ENCODE results near the gene PDHX. TPM values are rescaled to one million over a fixed set of nuclear protein-coding genes. Genes with fewer than 3 reads are reported as not detected.

PDHX gene
- total and polyA plus RNA-seq, 10 of the 15 experiments (the other 5 are each of a cell fraction or from before 2014, with no cell fraction given) = 14.5 to 41.9 (median 28.0) TPM

DNA sequence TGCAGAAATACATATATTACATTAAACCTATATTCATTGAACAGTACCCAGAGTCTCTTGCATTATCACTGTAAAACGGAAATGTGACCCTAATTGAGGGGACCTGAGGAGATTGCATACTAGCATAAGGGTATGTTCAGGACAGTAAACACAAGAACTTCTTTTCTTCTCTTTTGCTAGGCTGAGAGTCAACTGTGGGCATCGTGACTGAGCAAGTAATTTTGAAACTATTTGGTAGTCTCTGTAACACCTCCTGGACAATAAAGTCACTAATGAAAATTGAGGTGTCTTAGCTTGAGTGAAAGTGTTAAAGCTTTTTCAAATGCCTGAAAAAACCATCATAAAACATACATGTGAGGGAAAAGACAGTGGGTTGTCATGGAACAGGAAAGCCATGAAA is 90.9 kb downstream of the PDHX start (continued):
- TF ChIP-seq, protein P1, sequence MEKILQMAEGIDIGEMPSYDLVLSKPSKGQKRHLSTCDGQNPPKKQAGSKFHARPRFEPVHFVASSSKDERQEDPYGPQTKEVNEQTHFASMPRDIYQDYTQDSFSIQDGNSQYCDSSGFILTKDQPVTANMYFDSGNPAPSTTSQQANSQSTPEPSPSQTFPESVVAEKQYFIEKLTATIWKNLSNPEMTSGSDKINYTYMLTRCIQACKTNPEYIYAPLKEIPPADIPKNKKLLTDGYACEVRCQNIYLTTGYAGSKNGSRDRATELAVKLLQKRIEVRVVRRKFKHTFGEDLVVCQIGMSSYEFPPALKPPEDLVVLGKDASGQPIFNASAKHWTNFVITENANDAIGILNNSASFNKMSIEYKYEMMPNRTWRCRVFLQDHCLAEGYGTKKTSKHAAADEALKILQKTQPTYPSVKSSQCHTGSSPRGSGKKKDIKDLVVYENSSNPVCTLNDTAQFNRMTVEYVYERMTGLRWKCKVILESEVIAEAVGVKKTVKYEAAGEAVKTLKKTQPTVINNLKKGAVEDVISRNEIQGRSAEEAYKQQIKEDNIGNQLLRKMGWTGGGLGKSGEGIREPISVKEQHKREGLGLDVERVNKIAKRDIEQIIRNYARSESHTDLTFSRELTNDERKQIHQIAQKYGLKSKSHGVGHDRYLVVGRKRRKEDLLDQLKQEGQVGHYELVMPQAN (conservative IDR thresholded peaks at IDR 0.05) = no peak
- TF ChIP-seq ZZZ3 (IDR thresholded peaks at IDR 0.05; ENCODE audit: control insufficient read depth, insufficient read length, low read depth) (no peak), EP300 (IDR thresholded peaks at IDR 0.05; ENCODE audit: borderline replicate concordance in 1 of 2, control insufficient read depth in 1 of 2, low read depth in 2 of 2, low read length in 2 of 2) (peak; percentile 34 to 87; a peak in 2 of 4 replicates), JUND (IDR thresholded peaks at IDR 0.05; ENCODE audit: low read depth, low read length) (peak; percentile 69; the same call in 1 of the 2 replicates), ASH2L (IDR thresholded peaks at IDR 0.05; ENCODE audit: borderline replicate concordance, low read depth) (no peak), NBN (IDR thresholded peaks at IDR 0.05) (no peak), LARP7 (IDR thresholded peaks at IDR 0.05) (no peak), SREBF1 (IDR thresholded peaks at IDR 0.05; ENCODE audit: low read length) (peak; percentile 42; the same call in 1 of the 2 replicates), STAT3 (IDR thresholded peaks at IDR 0.05; ENCODE audit: low read depth, low read length) (no peak), SUPT20H (IDR thresholded peaks at IDR 0.05; ENCODE audit: borderline replicate concordance, control insufficient read depth, low read depth, low read length) (no peak), TARDBP (IDR thresholded peaks at IDR 0.05; ENCODE audit: borderline replicate concordance) (no peak), SUZ12 (IDR thresholded peaks at IDR 0.05; ENCODE audit: unreplicated experiment) (no peak), BCL11A (IDR thresholded peaks at IDR 0.05; ENCODE audit: low read depth, low read length) (peak; percentile 73), RCOR1 (conservative IDR thresholded peaks at IDR 0.05; ENCODE audit: low read depth, low read length) (0 out of 2 replicates have a peak, but pooled peaks have one; percentile 70), TAF1 (IDR thresholded peaks at IDR 0.05; ENCODE audit: borderline replicate concordance, low read depth, low read length) (no peak), NR2C1 (IDR thresholded peaks at IDR 0.05) (no peak)
- TF ChIP-seq, protein P2, sequence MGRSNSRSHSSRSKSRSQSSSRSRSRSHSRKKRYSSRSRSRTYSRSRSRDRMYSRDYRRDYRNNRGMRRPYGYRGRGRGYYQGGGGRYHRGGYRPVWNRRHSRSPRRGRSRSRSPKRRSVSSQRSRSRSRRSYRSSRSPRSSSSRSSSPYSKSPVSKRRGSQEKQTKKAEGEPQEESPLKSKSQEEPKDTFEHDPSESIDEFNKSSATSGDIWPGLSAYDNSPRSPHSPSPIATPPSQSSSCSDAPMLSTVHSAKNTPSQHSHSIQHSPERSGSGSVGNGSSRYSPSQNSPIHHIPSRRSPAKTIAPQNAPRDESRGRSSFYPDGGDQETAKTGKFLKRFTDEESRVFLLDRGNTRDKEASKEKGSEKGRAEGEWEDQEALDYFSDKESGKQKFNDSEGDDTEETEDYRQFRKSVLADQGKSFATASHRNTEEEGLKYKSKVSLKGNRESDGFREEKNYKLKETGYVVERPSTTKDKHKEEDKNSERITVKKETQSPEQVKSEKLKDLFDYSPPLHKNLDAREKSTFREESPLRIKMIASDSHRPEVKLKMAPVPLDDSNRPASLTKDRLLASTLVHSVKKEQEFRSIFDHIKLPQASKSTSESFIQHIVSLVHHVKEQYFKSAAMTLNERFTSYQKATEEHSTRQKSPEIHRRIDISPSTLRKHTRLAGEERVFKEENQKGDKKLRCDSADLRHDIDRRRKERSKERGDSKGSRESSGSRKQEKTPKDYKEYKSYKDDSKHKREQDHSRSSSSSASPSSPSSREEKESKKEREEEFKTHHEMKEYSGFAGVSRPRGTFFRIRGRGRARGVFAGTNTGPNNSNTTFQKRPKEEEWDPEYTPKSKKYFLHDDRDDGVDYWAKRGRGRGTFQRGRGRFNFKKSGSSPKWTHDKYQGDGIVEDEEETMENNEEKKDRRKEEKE (IDR thresholded peaks at IDR 0.05) = no peak
- TF ChIP-seq, protein P3, sequence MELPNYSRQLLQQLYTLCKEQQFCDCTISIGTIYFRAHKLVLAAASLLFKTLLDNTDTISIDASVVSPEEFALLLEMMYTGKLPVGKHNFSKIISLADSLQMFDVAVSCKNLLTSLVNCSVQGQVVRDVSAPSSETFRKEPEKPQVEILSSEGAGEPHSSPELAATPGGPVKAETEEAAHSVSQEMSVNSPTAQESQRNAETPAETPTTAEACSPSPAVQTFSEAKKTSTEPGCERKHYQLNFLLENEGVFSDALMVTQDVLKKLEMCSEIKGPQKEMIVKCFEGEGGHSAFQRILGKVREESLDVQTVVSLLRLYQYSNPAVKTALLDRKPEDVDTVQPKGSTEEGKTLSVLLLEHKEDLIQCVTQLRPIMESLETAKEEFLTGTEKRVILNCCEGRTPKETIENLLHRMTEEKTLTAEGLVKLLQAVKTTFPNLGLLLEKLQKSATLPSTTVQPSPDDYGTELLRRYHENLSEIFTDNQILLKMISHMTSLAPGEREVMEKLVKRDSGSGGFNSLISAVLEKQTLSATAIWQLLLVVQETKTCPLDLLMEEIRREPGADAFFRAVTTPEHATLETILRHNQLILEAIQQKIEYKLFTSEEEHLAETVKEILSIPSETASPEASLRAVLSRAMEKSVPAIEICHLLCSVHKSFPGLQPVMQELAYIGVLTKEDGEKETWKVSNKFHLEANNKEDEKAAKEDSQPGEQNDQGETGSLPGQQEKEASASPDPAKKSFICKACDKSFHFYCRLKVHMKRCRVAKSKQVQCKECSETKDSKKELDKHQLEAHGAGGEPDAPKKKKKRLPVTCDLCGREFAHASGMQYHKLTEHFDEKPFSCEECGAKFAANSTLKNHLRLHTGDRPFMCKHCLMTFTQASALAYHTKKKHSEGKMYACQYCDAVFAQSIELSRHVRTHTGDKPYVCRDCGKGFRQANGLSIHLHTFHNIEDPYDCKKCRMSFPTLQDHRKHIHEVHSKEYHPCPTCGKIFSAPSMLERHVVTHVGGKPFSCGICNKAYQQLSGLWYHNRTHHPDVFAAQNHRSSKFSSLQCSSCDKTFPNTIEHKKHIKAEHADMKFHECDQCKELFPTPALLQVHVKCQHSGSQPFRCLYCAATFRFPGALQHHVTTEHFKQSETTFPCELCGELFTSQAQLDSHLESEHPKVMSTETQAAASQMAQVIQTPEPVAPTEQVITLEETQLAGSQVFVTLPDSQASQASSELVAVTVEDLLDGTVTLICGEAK (IDR thresholded peaks at IDR 0.05; ENCODE audit: borderline replicate concordance) = peak; percentile 62; the same call in 1 of the 2 replicates
- TF ChIP-seq, protein P4, sequence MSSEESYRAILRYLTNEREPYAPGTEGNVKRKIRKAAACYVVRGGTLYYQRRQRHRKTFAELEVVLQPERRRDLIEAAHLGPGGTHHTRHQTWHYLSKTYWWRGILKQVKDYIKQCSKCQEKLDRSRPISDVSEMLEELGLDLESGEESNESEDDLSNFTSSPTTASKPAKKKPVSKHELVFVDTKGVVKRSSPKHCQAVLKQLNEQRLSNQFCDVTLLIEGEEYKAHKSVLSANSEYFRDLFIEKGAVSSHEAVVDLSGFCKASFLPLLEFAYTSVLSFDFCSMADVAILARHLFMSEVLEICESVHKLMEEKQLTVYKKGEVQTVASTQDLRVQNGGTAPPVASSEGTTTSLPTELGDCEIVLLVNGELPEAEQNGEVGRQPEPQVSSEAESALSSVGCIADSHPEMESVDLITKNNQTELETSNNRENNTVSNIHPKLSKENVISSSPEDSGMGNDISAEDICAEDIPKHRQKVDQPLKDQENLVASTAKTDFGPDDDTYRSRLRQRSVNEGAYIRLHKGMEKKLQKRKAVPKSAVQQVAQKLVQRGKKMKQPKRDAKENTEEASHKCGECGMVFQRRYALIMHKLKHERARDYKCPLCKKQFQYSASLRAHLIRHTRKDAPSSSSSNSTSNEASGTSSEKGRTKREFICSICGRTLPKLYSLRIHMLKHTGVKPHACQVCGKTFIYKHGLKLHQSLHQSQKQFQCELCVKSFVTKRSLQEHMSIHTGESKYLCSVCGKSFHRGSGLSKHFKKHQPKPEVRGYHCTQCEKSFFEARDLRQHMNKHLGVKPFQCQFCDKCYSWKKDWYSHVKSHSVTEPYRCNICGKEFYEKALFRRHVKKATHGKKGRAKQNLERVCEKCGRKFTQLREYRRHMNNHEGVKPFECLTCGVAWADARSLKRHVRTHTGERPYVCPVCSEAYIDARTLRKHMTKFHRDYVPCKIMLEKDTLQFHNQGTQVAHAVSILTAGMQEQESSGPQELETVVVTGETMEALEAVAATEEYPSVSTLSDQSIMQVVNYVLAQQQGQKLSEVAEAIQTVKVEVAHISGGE (CRISPR knock-in tag; IDR thresholded peaks at IDR 0.05) = no peak

All from GM12878 (cell line).